Iris pigment epithelial cell (primary cell): Measurements from ENCODE around the gene ADAM30.
"Not testable (repeated sequence)": the region's sequence is repeated elsewhere in the genome, so short reads cannot be mapped to it uniquely, and the experiment has no call there.

Experiments
- DNase-seq: peaks from one replicate; pipeline ENCODE4 v3.0.0-alpha.2; 2011; ENCODE audit warnings: low read depth

The ADAM30 gene

GRCh38 chr1:119873135-119874015 is 22.9 kb downstream of the ADAM30 start:
- DNase-seq = peak; percentile 84

GRCh38 chr1:119871881-119872280 is 24.4 kb downstream of the ADAM30 start:
- no peak for DNase-seq

DNA sequence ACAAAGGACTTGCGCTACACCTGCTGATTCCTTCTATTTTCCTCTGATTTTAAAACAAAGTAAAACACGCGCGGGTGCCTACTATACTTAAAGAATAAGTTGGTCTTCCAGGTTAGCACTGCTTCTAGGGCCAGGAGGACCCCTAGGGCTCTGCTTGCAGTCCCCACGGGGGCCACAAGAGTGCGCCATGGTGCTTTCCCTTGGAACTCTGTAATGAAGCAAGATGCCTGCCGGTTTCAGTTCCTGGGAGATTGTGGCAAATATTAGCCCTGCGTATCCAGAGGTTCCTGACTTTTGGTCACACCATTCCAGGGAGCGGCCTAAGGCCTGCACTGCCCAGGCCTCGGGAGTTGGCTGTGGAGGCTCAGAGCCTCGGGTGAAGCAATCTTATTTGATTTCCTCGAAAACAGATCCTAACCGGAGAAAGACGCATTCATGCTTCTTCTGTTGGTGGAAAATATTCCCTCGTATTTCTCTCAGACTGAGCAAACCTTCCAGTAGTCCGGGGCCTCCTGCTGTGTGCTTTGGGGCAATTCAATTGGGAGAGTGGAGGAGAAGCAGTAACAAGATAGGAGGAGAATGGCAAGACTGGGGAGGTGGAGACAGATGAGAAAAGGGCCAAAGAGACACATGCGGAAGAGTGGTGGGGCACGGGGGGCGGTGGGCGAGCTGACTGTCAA is 25.3 kb downstream of the ADAM30 start:
- peak; percentile 69 for DNase-seq

DNA sequence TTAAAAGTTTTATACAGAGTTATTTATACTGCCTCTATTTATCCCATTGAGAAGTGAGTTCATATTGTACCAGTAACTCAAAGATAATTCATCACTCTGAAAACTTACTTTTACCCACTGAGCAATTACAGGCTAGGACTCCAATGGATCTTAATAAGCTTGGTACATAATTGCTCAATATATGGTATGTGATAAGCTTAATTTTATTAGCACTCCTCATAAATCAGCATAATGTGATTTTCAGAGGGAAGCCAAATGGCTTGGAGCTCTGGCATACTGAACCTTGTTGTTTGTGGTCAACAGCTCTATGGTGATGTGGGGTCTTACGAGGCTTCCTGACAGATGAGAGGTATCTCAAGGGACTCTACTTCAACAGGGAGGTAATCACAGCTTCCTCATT is 26.3 kb downstream of the ADAM30 start:
- DNase-seq = no peak

GRCh38 chr1:119868176-119868575 is 28.1 kb downstream of the ADAM30 start:
- DNase-seq = no peak

DNA sequence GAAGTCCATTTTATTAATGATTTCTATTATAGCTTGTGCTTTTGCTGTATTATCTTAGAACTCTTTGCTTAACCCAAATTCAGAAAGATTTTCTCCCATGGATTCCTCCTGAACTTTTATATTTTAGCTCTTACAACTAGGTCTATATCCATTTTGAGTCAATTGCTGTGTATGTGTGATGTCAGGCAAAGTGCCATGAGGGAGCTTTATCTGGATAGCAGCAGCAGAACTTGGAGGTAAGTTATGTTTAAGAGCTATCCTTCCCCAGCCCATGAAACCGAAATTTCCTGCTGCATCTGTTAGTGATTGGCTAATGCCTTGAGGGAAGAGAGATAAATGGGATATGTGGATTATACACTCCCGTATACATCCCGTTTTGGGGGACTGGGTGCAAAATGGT is 29.9 kb downstream of the ADAM30 start:
- peak; percentile 26 for DNase-seq

- peak; percentile 92 for DNase-seq
Observed at GRCh38 chr1:119865627-119866026, 30.7 kb downstream of the ADAM30 start.

GRCh38 chr1:119862276-119862675 is 34.0 kb downstream of the ADAM30 start:
- DNase-seq = peak; percentile 50

- no peak for DNase-seq
Observed at GRCh38 chr1:119861547-119861946, 34.8 kb downstream of the ADAM30 start.

- DNase-seq = peak; percentile 83
Observed at GRCh38 chr1:119859647-119860046, 36.7 kb downstream of the ADAM30 start.

DNA sequence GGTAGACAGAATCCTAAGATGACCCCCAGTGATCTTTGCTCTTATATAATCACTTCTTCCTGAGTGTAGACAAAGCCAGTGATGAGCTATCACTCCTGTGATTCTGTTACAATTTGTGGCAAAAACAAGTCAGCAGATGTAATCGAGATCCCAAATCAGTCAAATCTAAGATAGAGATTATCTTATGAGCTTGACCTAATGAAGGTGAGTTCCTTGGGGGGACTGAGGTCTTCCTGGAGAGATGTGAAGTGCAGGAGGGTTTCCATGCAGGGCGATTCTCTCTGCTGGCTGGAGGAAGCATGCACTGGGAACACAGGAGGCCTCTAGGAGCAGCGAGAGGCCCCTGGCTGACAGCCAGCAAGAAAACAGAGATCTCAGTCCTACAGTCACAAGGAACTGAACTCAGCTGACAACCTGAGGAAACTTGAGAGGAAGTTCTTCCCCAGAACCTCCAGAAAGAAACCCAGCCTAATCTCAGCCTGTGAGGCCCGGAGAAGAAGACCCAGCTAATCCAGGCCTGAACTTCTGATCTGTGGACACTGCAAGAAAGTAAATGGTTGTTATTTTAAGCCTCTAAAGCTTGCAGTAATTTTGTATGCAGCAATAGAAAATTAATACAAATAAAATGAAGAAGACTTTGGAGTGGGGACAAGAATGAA is 37.6 kb downstream of the ADAM30 start:
- DNase-seq = not testable (repeated sequence)

GRCh38 chr1:119858126-119858525 is 38.2 kb downstream of the ADAM30 start:
- no peak for DNase-seq

DNA sequence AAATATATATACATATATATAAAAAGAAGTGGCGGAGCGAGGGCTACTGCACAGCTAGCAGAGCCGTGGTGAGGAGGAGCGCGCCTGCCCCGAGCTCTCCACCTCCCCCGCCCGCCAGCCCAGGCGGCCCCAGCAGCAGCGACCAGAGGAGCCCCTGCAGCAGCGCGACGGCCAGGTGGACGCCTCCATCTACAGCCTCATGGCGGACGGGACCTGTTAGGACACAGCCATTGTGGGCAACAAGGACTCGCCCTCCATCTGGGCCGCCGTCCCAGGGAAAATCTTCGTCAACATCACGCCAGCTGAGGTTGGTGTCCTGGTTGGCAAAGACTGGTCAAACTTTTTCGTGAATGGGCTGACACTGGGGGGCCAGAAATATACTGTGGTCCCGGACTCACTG is 43.2 kb downstream of the ADAM30 start:
- DNase-seq = no peak

- DNase-seq = peak; percentile 10
Observed at GRCh38 chr1:119844206-119844605, 52.1 kb downstream of the ADAM30 start.
